Measurements from ENCODE around the gene NALF2.

DNA sequence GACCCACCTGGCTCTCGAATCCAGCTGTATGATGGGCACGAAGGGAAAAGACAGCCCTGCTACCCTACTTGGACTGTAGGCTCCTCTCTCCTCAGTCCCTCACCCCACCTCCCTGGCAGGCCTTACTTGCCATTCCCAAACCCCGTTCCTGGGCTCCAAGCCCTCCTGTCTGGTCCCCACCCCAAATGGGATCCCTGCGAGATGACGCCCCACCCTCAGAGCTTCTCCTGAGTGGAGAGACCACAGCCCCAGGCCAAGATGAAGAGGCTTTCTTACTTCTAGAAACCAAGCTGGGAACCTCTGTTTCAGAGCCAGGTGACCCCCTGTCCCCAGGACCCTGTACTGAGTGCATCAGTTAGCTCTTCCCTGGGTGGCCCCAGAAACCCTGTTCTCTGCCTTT is 4.5 kb downstream of the NALF2 start:
- no peak for TF ChIP-seq ZNF274 (IDR thresholded peaks at IDR 0.05; ENCODE audit: low read depth, low read length)
- TF ChIP-seq YY1 (IDR thresholded peaks at IDR 0.05; ENCODE audit: insufficient read depth, insufficient read length) = no peak
- TF ChIP-seq SUZ12 (IDR thresholded peaks at IDR 0.05; ENCODE audit: extremely low read depth, insufficient read depth, insufficient read length) = no peak
